ENCODE data around the gene FAM3D. TPM values are rescaled to one million over a fixed set of nuclear protein-coding genes. Genes with fewer than 3 reads are reported as not detected.
"Not testable (repeated sequence)": the region's sequence is repeated elsewhere in the genome, so short reads cannot be mapped to it uniquely, and the experiment has no call there.

Gene FAM3D
- total RNA-seq, 1 experiment from 2014 or later = 0.32 TPM

- no peaks in the 10 kb centered on the region for H3K36me3 ChIP-seq (ENCODE audit: control insufficient read depth in 1 of 2, insufficient read depth in 2 of 2, low read length in 2 of 2)
- TF ChIP-seq POLR2AphosphoS5 (IDR thresholded peaks at IDR 0.05; ENCODE audit: low read depth, low read length) (no peak), POLR2A (IDR thresholded peaks at IDR 0.05; ENCODE audit: borderline replicate concordance, extremely low read depth, insufficient read depth, insufficient read length) (no peak), ZBTB33 (IDR thresholded peaks at IDR 0.05; ENCODE audit: extremely low read depth, insufficient replicate concordance, low read length) (no peak), EGR1 (IDR thresholded peaks at IDR 0.05; ENCODE audit: low read depth) (no peak), JUND (IDR thresholded peaks at IDR 0.05) (no peak), MAX (IDR thresholded peaks at IDR 0.05) (no peak), FOSL1 (IDR thresholded peaks at IDR 0.05; ENCODE audit: low read depth) (no peak), ATF3 (IDR thresholded peaks at IDR 0.05) (no peak)
- H3K4me2 ChIP-seq (ENCODE audit: low read length) = no peak overlapping the region
- H3K9me2 ChIP-seq (ENCODE audit: insufficient read depth) = no peaks in the 10 kb centered on the region
- no peak overlapping the region for H3K4me3 ChIP-seq (replicated peaks in 1 of 2; ENCODE audit: low read depth in 1 of 2, low read length in 2 of 2)
- DNase-seq (ENCODE audit: low read depth, low spot score) (no peak), ATAC-seq (no peak)
- H3K27me3 ChIP-seq (ENCODE audit: insufficient read depth, low read length) = no peaks in the 10 kb centered on the region
- ChIA-PET RAD21 (ENCODE audit: low non-redundant PET in 1 of 2, low total read pairs in 2 of 2, uncharacterized antibody in 2 of 2, unreplicated experiment in 2 of 2) (no interaction called here), CTCF (no interaction called here), POLR2A (no interaction called here)
- no peak overlapping the region for H3K9ac ChIP-seq (ENCODE audit: low read length)
- H3K79me2 ChIP-seq (ENCODE audit: insufficient read depth, low read length) = no peaks in the 10 kb centered on the region
- intact Hi-C loops (cut with micrococcal nuclease) = no loop called here
- no TSS peak for BruUV-seq (replicated peaks)
- H4K20me1 ChIP-seq (ENCODE audit: insufficient read depth) = no peaks in the 10 kb centered on the region
- no peak overlapping the region for H2AFZ ChIP-seq (ENCODE audit: low read depth, low read length, poor library complexity, severe bottlenecking)
- no peaks in the 10 kb centered on the region for H3K9me3 ChIP-seq (ENCODE audit: control insufficient read depth in 1 of 2, insufficient read depth in 1 of 2, low read depth in 1 of 2, low read length in 2 of 2)
- H3K27ac ChIP-seq (ENCODE audit: low read depth, low read length) = no peak overlapping the region
- no peaks in the 10 kb centered on the region for H3K4me1 ChIP-seq (ENCODE audit: control insufficient read depth in 1 of 2, insufficient read depth in 2 of 2, low read length in 2 of 2)
Measured at GRCh38 chr3:58711871-58712270, 45.3 kb upstream of the FAM3D start.

- intact Hi-C loops (cut with micrococcal nuclease); H3K27me3 ChIP-seq (ENCODE audit: insufficient read depth, low read length); DNase-seq (ENCODE audit: low read depth, low spot score); H3K9me3 ChIP-seq (ENCODE audit: control insufficient read depth in 1 of 2, insufficient read depth in 1 of 2, low read depth in 1 of 2, low read length in 2 of 2); H4K20me1 ChIP-seq (ENCODE audit: insufficient read depth); ATAC-seq; H2AFZ ChIP-seq (ENCODE audit: low read depth, low read length, poor library complexity, severe bottlenecking); H3K4me1 ChIP-seq (ENCODE audit: control insufficient read depth in 1 of 2, insufficient read depth in 2 of 2, low read length in 2 of 2); BruUV-seq (replicated peaks); H3K27ac ChIP-seq (ENCODE audit: low read depth, low read length); H3K36me3 ChIP-seq (ENCODE audit: control insufficient read depth in 1 of 2, insufficient read depth in 2 of 2, low read length in 2 of 2); RAD21 ChIA-PET (ENCODE audit: low non-redundant PET in 1 of 2, low total read pairs in 2 of 2, uncharacterized antibody in 2 of 2, unreplicated experiment in 2 of 2); POLR2A ChIA-PET; H3K4me2 ChIP-seq (ENCODE audit: low read length); CTCF ChIA-PET; H3K9ac ChIP-seq (ENCODE audit: low read length); H3K79me2 ChIP-seq (ENCODE audit: insufficient read depth, low read length); H3K4me3 ChIP-seq (replicated peaks in 1 of 2; ENCODE audit: low read depth in 1 of 2, low read length in 2 of 2); H3K9me2 ChIP-seq (ENCODE audit: insufficient read depth): not testable (repeated sequence)
Measured at GRCh38 chr3:58708983-58709382, 42.4 kb upstream of the FAM3D start.
